Erythroblast (primary cell): Measurements from ENCODE around the gene SPATA6.

ENCODE experiments used
- GATA1 ChIP-seq: IDR thresholded peaks from 2 replicates; pipeline ENCODE4 v1.6.1; 2011; ENCODE audit warnings: low read depth, mild to moderate bottlenecking, control low read depth, low read length, moderate library complexity
- POLR2A ChIP-seq: IDR thresholded peaks from 2 replicates; pipeline ENCODE4 v1.6.1; 2011; ENCODE audit warnings: mild to moderate bottlenecking, low read length

DNA sequence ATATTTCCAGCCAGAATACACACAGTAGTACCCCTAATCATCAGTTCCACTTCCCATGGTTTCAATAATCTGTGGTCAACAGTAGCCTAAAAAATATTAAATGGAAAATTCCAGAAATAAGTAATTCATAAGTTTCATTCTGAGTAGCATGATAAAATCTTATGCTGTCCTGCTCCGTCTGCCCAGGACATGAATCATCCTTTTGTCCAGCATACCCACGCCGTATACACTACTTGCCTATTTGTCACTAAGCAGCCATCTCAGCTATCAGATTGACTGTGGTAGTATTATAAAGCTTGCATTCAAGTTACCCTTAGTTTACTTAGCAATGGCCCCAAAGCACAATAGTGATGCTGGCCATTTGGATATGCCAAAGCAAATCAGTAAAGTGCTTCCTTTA, 130.8 kb downstream of the SPATA6 start:
- TF ChIP-seq POLR2A (no peak), GATA1 (no peak)
